Endothelial cell of umbilical vein (primary cell): ENCODE data around the gene ZNF12.

ENCODE experiments used
- CTCF ChIP-seq, 2 donors: IDR thresholded peaks; 1 replicate in 1 of 2; 2 replicates in 1 of 2; pipeline ENCODE4 v1.5.1; 2011; ENCODE audit warnings: low read length in 2 of 2, mild to moderate bottlenecking in 2 of 2, moderate library complexity in 2 of 2, control low read depth in 1 of 2, inconsistent platforms in 1 of 2, low read depth in 1 of 2; ENCODE audit not compliant: insufficient read depth in 1 of 2; ENCODE audit errors: extremely low read depth in 1 of 2
- EZH2 ChIP-seq: IDR thresholded peaks from 2 replicates; pipeline ENCODE4 v1.6.1; 2012; ENCODE audit warnings: borderline replicate concordance, low read depth, mild to moderate bottlenecking, moderate library complexity, low read length, inconsistent platforms; ENCODE audit not compliant: severe bottlenecking
- JUN ChIP-seq: IDR thresholded peaks from 2 replicates; pipeline ENCODE4 v1.6.1; 2011; ENCODE audit warnings: borderline replicate concordance, low read depth; ENCODE audit not compliant: insufficient read length, insufficient read depth
- POLR2A ChIP-seq: IDR thresholded peaks from 2 replicates; pipeline ENCODE4 v1.6.1; 2012; ENCODE audit warnings: low read depth, mild to moderate bottlenecking, control low read depth, low read length
- POLR2AphosphoS5 ChIP-seq: IDR thresholded peaks from 2 replicates; pipeline ENCODE4 v1.6.1; 2012; ENCODE audit warnings: low read depth, mild to moderate bottlenecking, control low read depth, low read length, moderate library complexity; ENCODE audit not compliant: insufficient read depth

- TF ChIP-seq EZH2 (no peak), CTCF (IDR thresholded peaks at IDR 0.05; ENCODE audit: extremely low read depth in 1 of 2, insufficient read depth in 1 of 2, low read depth in 1 of 2, low read length in 2 of 2) (no peak), POLR2A (no peak), JUN (no peak), POLR2AphosphoS5 (no peak)
Observed at GRCh38 chr7:6647080-6647479, 59.7 kb downstream of the ZNF12 start.
